BJ (cell line): ENCODE measurements around the gene NRG3. TPM values are rescaled to one million over a fixed set of nuclear protein-coding genes. Genes with fewer than 3 reads are reported as not detected.

Experiments used
- CTCF ChIA-PET: fragments of 350-600 bp; formaldehyde crosslinking; extraction: SDS; loops from one replicate; lab custom pipeline; 2021; ENCODE audit warnings: antibody characterized with exemption, inconsistent platforms; lab: Yijun Ruan, JAX
- POLR2A ChIA-PET: fragments of 300-600 bp; sonication (Branson Sonifier 250); formaldehyde crosslinking; extraction: SDS; loops from one replicate; lab custom pipeline; 2021; ENCODE audit warnings: antibody characterized with exemption; lab: Charles Lee
- DNase-seq: peaks from one replicate; pipeline ENCODE4 v3.0.0-alpha.2; 2011; ENCODE audit warnings: low read depth
- H3K27me3 ChIP-seq: 2 replicates; pipeline ENCODE4 v1.6.0; 2011; ENCODE audit warnings: low read length; ENCODE audit not compliant: control insufficient read depth, insufficient read depth
- H3K36me3 ChIP-seq: 2 replicates; pipeline ENCODE4 v1.5.1; 2011; ENCODE audit warnings: low read length; ENCODE audit not compliant: control insufficient read depth, insufficient read depth
- H3K4me3 ChIP-seq: 2 replicates; pipeline ENCODE4 v1.5.1; 2011; ENCODE audit warnings: low read depth, mild to moderate bottlenecking, control low read depth, low read length
- CTCF ChIP-seq: IDR thresholded peaks from 2 replicates; pipeline ENCODE4 v1.5.1; 2011; ENCODE audit warnings: low read depth, mild to moderate bottlenecking, control low read depth, inconsistent platforms, low read length, moderate library complexity; ENCODE audit not compliant: insufficient read depth
- polyA plus RNA-seq: library from polyadenylated mRNA; depleted of rRNA; stranded (reverse); fragments of >200 nt; gene quantifications from 2 replicates; pipeline ENCODE4 v1.2.3, GENCODE V29; 2011

NRG3 gene
- polyA plus RNA-seq, 1 experiment = not detected

GRCh38 chr10:82645221-82645620 is 770.2 kb downstream of the NRG3 start:
- POLR2A ChIA-PET = no interaction called here

GRCh38 chr10:82653244-82654155 is 778.5 kb downstream of the NRG3 start:
- Histone ChIP-seq H3K36me3 (no peaks in the 10 kb centered on the region), H3K4me3 (no peak overlapping the region), H3K27me3 (no peaks in the 10 kb centered on the region)
- CTCF ChIA-PET = interaction anchor here (1.1 kb wide), 1 partner anchor 11 kb away, joined by 3 read pairs; no protein-coding TSS in a partner anchor
- no peak for TF ChIP-seq CTCF
- no peak for DNase-seq
- POLR2A ChIA-PET = no interaction called here

More at GRCh38 chr10:82645221-82645620, 770.2 kb downstream of the NRG3 start:
- Histone ChIP-seq H3K36me3 (no peaks in the 10 kb centered on the region), H3K27me3 (no peaks in the 10 kb centered on the region), H3K4me3 (no peak overlapping the region)
- DNase-seq = no peak
- TF ChIP-seq CTCF = no peak
- CTCF ChIA-PET = no interaction called here

- POLR2A ChIA-PET = no interaction called here
- CTCF ChIA-PET = no interaction called here
- Histone ChIP-seq H3K27me3 (no peaks in the 10 kb centered on the region), H3K36me3 (no peaks in the 10 kb centered on the region), H3K4me3 (no peak overlapping the region)
- TF ChIP-seq CTCF = no peak
- no peak for DNase-seq
Measured at GRCh38 chr10:82660205-82660604, 785.2 kb downstream of the NRG3 start.

- Histone ChIP-seq H3K36me3 (no peaks in the 10 kb centered on the region), H3K27me3 (no peaks in the 10 kb centered on the region), H3K4me3 (no peak overlapping the region)
- POLR2A ChIA-PET = no interaction called here
- CTCF ChIA-PET = no interaction called here
- DNase-seq = no peak
- no peak for TF ChIP-seq CTCF
Measured at GRCh38 chr10:82660986-82661385, 786.0 kb downstream of the NRG3 start.

GRCh38 chr10:82661701-82662100 is 786.7 kb downstream of the NRG3 start:
- CTCF ChIA-PET = no interaction called here
- POLR2A ChIA-PET = no interaction called here
- TF ChIP-seq CTCF = no peak
- Histone ChIP-seq H3K27me3 (no peaks in the 10 kb centered on the region), H3K36me3 (no peaks in the 10 kb centered on the region), H3K4me3 (no peak overlapping the region)
- no peak for DNase-seq
